HG02840 (cell line): Measurements from ENCODE around the gene CPHXL2.
A peak's percentile ranks its signal among the peaks of the same experiment; 100 is the strongest.

ENCODE experiments used
- ATAC-seq: cut with Tn5 transposase; IDR thresholded peaks from one replicate; pipeline ENCODE4 v1.9.1; 2021; ENCODE audit warnings: mild to moderate bottlenecking, moderate library complexity, moderate number of reproducible peaks; ENCODE audit not compliant: unreplicated experiment, low FRiP score

CPHXL2 gene

DNA sequence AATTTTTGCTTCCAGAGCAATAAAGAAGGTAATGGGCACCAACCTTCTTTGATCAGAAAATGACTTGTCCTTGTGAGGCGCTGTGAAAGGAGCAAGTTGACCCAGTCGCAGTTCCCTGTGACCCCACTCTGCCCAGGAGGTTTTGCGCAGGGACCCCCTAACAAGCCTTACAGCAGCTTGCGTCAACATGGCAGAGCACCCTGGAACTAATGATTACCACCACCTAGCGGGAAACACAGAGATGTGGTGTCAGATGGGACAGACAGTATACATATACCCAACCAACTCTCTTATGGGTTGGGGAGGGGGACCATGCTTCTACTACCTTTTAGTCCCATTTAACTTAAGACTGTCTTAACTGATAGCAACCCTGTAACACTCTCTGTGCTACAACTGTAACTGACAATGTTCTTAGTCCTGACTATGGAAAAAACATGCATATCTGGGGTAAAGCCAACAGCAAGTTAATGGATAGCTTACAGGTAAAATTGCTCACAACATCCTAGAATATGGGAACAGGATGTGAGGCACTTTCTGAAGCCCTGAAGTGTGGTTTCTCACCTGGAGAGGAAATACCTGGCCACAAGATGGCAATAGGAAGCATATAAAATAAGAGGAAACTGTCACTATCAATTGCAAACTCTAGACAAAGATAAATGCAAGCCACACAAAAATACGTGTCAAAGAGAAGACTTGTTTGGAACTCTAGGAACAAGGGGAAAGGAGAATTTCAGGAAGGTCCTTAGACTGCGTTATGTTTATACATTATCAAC, 32.4 kb downstream of the CPHXL2 start:
- ATAC-seq, result no peak

DNA sequence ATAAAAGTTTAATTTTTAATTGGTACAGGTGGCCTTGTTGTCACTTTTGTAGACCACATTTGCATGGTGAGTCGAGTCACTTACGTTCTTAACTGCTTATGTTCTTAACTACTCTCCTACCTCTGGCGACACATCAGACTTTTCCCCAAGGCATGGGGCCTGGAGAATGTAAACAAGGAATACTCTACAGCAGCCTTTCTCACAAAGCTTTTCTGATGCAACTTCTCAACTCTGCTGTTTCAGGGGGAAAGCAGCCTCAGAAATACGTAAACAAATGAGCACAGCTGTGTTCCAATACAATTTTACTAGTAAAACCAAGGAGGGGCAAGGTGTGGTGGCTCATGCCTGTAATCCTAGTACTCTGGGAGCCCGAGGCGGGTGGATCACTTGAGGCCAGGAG, 36.2 kb downstream of the CPHXL2 start:
- ATAC-seq, result no peak

- no peak for ATAC-seq
Observed at GRCh38 chr16:75635036-75635435, 41.8 kb downstream of the CPHXL2 start.

DNA sequence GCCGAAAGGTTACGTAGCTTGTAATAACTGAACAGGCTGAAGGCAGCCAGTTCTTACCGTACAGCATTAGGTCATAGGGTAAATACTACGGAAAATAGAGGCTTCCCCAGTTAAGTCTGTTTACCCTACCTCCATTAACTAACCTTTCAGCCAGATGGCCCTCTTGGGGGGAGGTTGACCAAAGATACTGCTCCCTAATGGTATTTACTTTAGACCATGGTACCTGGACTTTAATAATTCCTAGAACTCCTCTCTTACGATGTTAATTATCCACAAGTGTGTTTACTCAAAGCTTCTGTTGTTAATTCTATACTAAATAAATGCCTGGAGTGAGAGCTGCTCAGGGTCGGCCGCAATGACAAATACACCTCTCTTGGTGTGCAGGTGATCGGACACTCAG, 44.0 kb downstream of the CPHXL2 start:
- ATAC-seq, result no peak

DNA sequence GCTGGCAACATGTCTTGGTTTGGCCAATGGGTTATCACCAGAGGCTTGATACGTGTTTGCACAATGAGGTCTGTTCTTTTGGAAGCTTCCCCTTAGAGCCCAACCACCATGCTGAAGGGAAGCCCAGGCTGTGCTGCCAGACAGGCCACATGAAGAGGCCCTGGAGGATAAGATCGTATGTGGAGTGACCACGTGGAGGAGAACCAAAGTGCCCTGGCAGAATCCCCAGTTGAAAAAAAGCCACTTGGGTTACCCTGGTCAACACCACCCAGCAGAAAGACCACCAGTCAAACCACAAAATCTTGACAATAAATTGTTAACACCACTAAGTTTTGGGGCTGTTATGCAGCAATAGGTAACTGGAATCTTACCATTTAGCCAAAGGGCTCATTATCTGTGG, 46.8 kb downstream of the CPHXL2 start:
- ATAC-seq, result no peak

- ATAC-seq, result no peak
Observed at GRCh38 chr16:75629132-75629531, 47.7 kb downstream of the CPHXL2 start.

GRCh38 chr16:75628351-75628750, 48.5 kb downstream of the CPHXL2 start:
- ATAC-seq, result no peak

DNA sequence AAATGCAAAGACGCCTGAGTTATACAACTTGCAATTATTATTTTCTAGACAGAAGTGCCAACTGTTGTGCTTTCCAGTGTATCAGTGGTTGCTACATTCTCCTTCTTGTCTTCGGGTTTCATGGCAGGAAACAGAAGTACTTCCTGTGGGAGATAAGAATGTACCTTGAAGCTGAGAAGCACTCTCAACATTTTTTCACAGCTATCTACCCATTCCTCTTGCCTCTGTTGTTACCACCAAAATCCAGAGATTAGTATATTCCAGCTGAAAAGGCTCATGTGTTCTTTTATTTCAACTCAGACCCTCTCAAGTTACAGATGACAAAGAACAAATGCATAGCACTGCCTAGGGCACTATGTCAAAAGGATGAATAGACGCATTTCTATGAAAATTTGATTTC, 49.0 kb downstream of the CPHXL2 start:
- ATAC-seq, result no peak

- no peak for ATAC-seq
Observed at GRCh38 chr16:75626806-75627205, 50.0 kb downstream of the CPHXL2 start.

DNA sequence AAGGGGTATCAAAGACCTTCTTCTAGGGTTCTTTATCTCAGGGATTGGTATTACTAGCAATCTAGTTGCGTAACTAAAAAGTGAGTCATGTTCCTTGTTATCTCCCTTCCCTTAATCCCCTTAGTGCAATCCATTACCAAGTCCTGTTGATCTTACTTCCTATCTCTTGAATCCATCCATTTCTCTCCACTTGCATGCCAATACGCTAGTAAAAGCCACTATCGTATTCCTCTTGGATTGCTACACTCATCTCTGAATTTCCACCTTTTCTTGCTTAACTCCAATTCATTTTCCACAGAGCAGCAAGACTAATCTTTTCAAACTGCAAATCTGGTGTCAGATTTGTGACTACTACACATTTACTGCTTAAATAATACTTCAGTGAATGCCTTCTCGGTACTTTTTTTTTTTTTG, 51.9 kb downstream of the CPHXL2 start:
- no peak for ATAC-seq

- ATAC-seq, result peak; percentile 90
Observed at GRCh38 chr16:75622761-75623605, 53.8 kb downstream of the CPHXL2 start, which contains the start of gene ADAT1. TSS of gene ADAT1 (minus strand) at chr16:75623281. CDS start at chr16:75620799, 2,482 bp downstream.

DNA sequence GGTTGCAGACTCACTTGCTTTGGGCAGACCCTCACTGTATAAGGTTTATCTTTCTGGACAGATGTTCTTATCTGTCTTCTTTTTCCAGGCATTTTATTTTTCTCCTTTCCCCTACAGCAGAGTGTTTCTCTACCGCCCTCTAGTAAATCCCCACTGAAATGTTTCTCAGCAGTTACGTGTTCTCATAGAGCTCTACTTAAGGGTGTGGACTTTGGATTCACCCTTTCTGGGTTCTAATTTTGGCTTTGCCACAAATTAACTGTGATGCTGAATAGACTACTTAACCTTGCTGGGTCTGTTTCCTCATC, 55.7 kb downstream of the CPHXL2 start:
- no peak for ATAC-seq

GRCh38 chr16:75620326-75621169, 56.3 kb downstream of the CPHXL2 start:
- ATAC-seq, result no peak

GRCh38 chr16:75618780-75619179, 58.0 kb downstream of the CPHXL2 start:
- no peak for ATAC-seq

DNA sequence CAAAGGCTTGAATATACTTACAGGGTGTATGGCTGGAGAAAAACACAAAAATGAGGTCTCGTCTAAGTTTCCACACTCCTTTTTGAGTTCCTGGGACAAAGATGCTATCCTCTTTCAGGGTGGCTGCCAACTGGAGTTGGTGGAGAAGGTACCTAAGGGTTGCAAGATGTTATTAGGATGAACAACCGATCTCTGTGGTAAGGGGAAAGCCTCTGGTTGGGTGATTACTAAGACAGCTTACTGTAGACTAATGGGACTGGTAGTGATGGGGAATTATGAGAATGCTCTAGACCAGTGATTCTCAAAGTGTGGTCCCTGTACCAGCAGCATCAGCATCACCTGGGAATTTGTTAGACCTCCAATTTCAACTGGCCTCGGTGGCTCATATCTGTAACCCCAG, 59.7 kb downstream of the CPHXL2 start:
- no peak for ATAC-seq

- ATAC-seq, result no peak
Observed at GRCh38 chr16:75616521-75617010, 60.2 kb downstream of the CPHXL2 start.

- ATAC-seq, result no peak
Observed at GRCh38 chr16:75615619-75616018, 61.2 kb downstream of the CPHXL2 start.

DNA sequence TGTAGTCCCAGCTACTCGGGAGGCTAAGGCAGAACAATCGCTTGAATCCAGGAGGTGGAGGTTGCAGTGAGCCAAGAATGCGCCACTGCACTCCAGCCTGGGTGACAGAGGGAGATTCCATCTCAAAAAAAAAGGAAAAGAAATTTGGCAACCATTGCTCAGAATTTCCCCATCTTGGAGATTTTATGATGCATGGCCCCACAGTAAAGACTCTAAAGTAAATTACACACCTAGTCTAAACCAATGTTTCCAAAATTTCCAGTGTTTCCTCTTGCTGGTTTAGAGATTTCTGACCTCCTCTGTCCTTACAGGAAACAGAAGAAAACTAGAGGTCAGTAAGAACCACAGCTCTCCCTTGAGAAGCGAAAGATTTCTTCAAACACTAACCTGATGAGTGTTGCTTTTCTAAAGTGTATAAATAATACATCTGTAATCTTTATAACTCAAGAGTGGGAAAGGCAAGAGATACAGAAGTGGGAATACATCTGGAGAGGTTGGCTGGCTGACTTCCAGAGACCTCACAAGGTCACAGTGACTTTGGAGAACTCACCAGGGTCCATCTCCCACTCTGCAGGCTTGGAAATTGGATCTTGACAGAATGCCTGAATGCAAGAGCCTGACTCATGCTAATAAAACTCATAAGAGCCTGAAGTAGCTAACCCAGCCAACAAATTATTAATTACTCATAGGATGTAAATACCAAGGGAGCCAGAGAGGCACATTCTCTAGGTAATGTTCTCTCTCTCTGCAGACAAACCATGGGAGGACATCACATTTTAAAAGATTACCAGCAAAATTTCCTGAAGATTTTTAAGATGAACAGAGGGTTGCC, 62.5 kb downstream of the CPHXL2 start:
- no peak for ATAC-seq
